ENCODE results near the gene RHOBTB1.

RHOBTB1 gene

DNA sequence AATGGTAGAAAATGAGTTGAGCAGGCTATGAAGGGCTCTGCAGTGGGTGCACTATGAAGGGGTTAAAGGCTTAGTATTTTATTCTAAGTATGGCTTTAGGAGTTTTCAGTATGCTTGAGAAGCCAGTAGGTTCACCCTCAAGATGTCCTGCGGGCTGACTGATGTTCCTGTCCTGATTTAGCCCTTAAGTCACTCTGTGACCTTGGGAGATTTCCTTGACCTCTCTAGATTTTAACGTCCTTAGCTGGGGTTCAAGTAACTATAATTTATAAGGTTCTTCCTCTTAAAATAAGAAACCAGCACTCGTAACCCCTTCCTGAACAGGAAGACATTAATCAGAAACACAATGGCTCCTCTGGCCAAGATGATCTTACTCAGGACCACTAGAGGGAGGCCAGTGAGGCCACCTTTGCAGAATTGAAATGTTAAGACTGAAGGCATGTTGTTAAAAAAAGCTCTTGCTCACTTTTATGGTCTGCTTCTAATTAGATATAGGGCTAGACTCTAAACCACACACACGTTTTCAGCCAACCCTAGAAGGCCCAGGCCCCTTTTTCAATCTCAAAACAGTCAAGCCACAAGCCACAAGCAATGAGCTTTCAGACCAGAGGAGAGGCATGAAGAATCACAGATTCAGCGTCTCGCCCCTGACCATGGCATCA is 123.8 kb downstream of the RHOBTB1 start:
- DNase-seq (ENCODE audit: low read depth in 2 of 2), result no peak

Data from stimulated activated CD8-positive, alpha-beta memory T cell treated with anti-CD3 and anti-CD28 coated beads, Interleukin-15, amount 100 ng/mL, for 48 hours (primary cell).